Lower leg skin (tissue), 4 donors: ENCODE results near the gene C1QTNF1. TPM values are rescaled to one million over a fixed set of nuclear protein-coding genes. Genes with fewer than 3 reads are reported as not detected.

ENCODE experiments used
- DNase-seq, 2 donors: peaks; one replicate each; pipeline ENCODE4 v3.0.0-alpha.2; 2019; ENCODE audit warnings: low spot score in 2 of 2
- H3K4me3 ChIP-seq: fragments of 200-600 bp; sonication (generic); 2 replicates; pipeline ENCODE4 v1.5.1; 2017; ENCODE audit warnings: mild to moderate bottlenecking, low read depth; ENCODE audit not compliant: poor library complexity, severe bottlenecking
- CTCF ChIP-seq, 3 donors: fragments of 450-650 bp; IDR thresholded peaks; one replicate each; pipeline ENCODE4 v1.5.1; 2016; ENCODE audit warnings: antibody characterized with exemption in 3 of 3, mild to moderate bottlenecking in 3 of 3, moderate library complexity in 2 of 3
- POLR2A ChIP-seq, 2 donors: fragments of 450-650 bp; IDR thresholded peaks; one replicate each; pipeline ENCODE4 v1.6.1; 2016 to 2017; ENCODE audit warnings: antibody characterized with exemption in 2 of 2, mild to moderate bottlenecking in 1 of 2, moderate library complexity in 1 of 2
- WGBS, 2 donors: methylation state at CpG; one replicate each; pipeline ENCODE4 v1.1.5; 2018; 5-methylcytosine and 5-hydroxymethylcytosine counted together
- intact Hi-C: fragments of 100-400 bp; cut with DNase I; formaldehyde crosslinking; loops from one replicate; pipeline ENCODE4 v1.15.0; 2023; ENCODE audit warnings: low total_unique reads
- total RNA-seq, 4 donors: library from RNA; depleted of rRNA; stranded (reverse); fragments of >200 nt; gene quantifications; one replicate each; pipeline ENCODE4 v1.1.0, GENCODE V29; 2016

Gene C1QTNF1
- total RNA-seq, 4 donors from 2014 or later, result 24.3 to 53.1 (median 29.5) TPM

DNA sequence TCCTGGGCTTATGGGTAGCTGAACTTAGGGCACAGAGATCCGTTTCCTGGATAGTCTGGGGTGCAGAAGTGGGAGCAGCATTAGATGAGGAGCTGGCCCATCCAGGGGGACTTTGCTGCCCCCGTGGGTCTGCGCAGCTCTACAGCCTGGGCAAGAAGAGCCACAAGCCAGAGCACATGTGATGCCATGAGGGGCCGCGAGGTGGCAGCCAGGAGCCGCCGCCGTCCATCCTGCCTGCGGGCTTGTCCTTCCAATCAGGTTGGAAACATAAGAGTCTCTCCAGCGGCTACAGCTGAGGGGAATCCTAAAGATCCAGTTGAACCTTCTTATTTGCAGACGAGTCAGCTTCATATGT, 21.9 kb downstream of the C1QTNF1 start:
- peak in 1 of 2 donors; percentile 95 for DNase-seq
- TF ChIP-seq POLR2A (IDR thresholded peaks at IDR 0.05) (no peak), CTCF (IDR thresholded peaks at IDR 0.05) (peak in 1 of 3 donors; percentile 57)
- intact Hi-C loops, result no loop called here
- H3K4me3 ChIP-seq, result no peak overlapping the region
- WGBS, 2 donors, result 9 to 11% methylated on average over 11 of the region's 11 CpGs

DNA sequence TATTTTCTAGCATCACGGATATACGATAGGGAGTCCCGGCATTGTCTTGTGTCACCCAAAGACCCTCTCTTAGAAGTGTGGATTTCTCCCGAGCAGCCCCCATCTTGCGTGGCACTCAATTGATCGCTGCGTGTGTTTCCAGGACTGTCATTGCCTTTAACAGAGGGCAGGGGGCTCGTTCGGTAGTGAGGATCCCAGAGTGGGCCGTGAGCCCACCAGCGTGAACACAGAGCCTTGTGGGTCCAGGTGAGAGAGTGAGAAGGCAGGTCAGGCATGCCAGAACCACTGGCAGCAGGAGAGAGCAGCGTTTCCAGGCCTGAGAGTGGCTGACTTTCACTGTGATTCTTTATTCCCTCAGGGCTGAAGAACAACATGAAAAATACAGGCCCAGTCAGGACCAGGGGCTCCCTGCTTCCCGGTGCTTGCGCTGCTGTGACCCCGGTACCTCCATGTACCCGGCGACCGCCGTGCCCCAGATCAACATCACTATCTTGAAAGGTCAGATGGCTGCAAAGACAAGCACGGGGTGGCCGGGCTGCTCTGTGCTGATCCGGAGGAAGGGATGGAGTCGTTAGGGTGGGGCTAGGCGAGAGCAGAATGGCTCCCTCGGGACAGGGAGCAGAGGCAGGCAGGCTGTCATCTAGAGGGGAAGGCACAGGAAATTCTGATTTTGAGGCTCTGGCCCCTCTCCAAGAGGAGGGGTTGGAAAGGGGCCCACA, 22.4 kb downstream of the C1QTNF1 start:
- intact Hi-C loops, result no loop called here
- no peak overlapping the region for H3K4me3 ChIP-seq
- no peak for DNase-seq
- 53 to 54% methylated on average over 25 of the region's 25 CpGs for WGBS, 2 donors
- no peak for TF ChIP-seq POLR2A (IDR thresholded peaks at IDR 0.05)
- TF ChIP-seq CTCF (IDR thresholded peaks at IDR 0.05), result no peak

DNA sequence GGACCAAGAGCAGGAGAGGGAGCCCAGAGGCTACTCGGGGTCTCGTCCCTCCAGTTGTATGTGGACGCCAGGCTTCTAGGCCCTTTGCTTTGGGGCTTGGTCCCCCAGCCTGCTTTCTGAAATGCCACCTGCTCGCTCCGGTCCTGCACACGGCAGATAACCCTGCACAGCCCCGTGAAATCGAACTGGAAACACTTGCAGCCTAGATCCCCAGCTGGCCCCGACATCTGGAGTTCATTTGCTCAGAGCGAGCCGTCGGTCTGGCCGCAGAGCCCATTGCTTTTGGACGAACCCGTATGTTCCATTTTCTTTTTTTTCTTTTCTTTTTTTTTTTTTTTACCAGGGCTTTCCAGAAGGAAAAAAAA, 22.9 kb downstream of the C1QTNF1 start:
- WGBS, 2 donors, result 58 to 66% methylated on average over 15 of the region's 15 CpGs
- TF ChIP-seq CTCF (IDR thresholded peaks at IDR 0.05), result no peak
- intact Hi-C loops, result no loop called here
- no peak overlapping the region for H3K4me3 ChIP-seq
- no peak for DNase-seq

- no peak for DNase-seq
- TF ChIP-seq POLR2A (IDR thresholded peaks at IDR 0.05) (no peak), CTCF (IDR thresholded peaks at IDR 0.05) (no peak)
- intact Hi-C loops, result no loop called here
- WGBS, 2 donors, result 81 to 88% methylated on average over 30 of the region's 30 CpGs
- no peak overlapping the region for H3K4me3 ChIP-seq
Measured at GRCh38 chr17:79047291-79047920, 23.4 kb downstream of the C1QTNF1 start.

DNA sequence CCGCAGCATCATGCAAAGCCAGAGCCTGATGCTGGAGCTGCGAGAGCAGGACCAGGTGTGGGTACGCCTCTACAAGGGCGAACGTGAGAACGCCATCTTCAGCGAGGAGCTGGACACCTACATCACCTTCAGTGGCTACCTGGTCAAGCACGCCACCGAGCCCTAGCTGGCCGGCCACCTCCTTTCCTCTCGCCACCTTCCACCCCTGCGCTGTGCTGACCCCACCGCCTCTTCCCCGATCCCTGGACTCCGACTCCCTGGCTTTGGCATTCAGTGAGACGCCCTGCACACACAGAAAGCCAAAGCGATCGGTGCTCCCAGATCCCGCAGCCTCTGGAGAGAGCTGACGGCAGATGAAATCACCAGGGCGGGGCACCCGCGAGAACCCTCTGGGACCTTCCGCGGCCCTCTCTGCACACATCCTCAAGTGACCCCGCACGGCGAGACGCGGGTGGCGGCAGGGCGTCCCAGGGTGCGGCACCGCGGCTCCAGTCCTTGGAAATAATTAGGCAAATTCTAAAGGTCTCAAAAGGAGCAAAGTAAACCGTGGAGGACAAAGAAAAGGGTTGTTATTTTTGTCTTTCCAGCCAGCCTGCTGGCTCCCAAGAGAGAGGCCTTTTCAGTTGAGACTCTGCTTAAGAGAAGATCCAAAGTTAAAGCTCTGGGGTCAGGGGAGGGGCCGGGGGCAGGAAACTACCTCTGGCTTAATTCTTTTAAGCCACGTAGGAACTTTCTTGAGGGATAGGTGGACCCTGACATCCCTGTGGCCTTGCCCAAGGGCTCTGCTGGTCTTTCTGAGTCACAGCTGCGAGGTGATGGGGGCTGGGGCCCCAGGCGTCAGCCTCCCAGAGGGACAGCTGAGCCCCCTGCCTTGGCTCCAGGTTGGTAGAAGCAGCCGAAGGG, 24.2 kb downstream of the C1QTNF1 start:
- TF ChIP-seq POLR2A (IDR thresholded peaks at IDR 0.05) (no peak), CTCF (IDR thresholded peaks at IDR 0.05) (no peak)
- WGBS, 2 donors, result 78 to 85% methylated on average over 41 of the region's 41 CpGs
- no peak for DNase-seq
- intact Hi-C loops, result no loop called here
- no peak overlapping the region for H3K4me3 ChIP-seq
